PC-3 (cell line): ENCODE measurements around the gene ZNF333. TPM values are rescaled to one million over a fixed set of nuclear protein-coding genes. Genes with fewer than 3 reads are reported as not detected.

Source experiments
- ATAC-seq: fragments of 200-7000 bp; cut with Tn5 transposase; 2 replicates; pipeline ENCODE4 v1.9.1; 2020; ENCODE audit warnings: mild to moderate bottlenecking, moderate library complexity
- BruUV-seq: library from RNA; stranded (reverse); fragments of 400-500 nt; replicated peaks from 2 replicates; lab custom pipeline; 2021; lab: Mats Ljungman, UMichigan
- CTCF ChIA-PET: fragments of 300-600 bp; sonication (Branson Sonifier 250); formaldehyde crosslinking; loops from one replicate; lab custom pipeline; 2022; ENCODE audit warnings: antibody characterized with exemption; lab: Charles Lee
- POLR2A ChIA-PET: fragments of 300-600 bp; sonication (Branson Sonifier 250); formaldehyde crosslinking; loops from one replicate; lab custom pipeline; 2022; ENCODE audit warnings: antibody characterized with exemption; ENCODE audit not compliant: unreplicated experiment; lab: Charles Lee
- DNase-seq: peaks from one replicate; pipeline ENCODE4 v3.0.0-alpha.2; 2015
- H2AFZ ChIP-seq: fragments of 300-600 bp; sonication (generic); 2 replicates; pipeline ENCODE4 v1.6.0; 2016; ENCODE audit warnings: antibody characterized with exemption, low read length
- H3F3A ChIP-seq: fragments of 300-600 bp; sonication (generic); one replicate; pipeline ENCODE4 v1.6.0; 2017; ENCODE audit warnings: antibody characterized with exemption, low read length, control low read depth, mild to moderate bottlenecking; ENCODE audit not compliant: unreplicated experiment
- H3K27ac ChIP-seq: fragments of 300-600 bp; sonication (generic); 2 replicates; pipeline ENCODE4 v1.5.1; 2016; ENCODE audit warnings: mild to moderate bottlenecking, low read length
- H3K27me3 ChIP-seq: fragments of 300-600 bp; sonication (generic); 2 replicates; pipeline ENCODE4 v1.6.1; 2016; ENCODE audit warnings: low read length, mixed read lengths
- H3K36me3 ChIP-seq: fragments of 300-600 bp; sonication (generic); 2 replicates; pipeline ENCODE4 v1.6.1; 2016; ENCODE audit warnings: low read depth, mixed run types, low read length, mixed read lengths
- H3K4me1 ChIP-seq: fragments of 300-600 bp; sonication (generic); 2 replicates; pipeline ENCODE4 v1.5.1; 2016; ENCODE audit warnings: low read length; ENCODE audit not compliant: insufficient read depth
- H3K4me2 ChIP-seq: fragments of 300-600 bp; sonication (generic); 2 replicates; pipeline ENCODE4 v1.6.0; 2016; ENCODE audit warnings: low read length
- H3K4me3 ChIP-seq: fragments of 300-600 bp; sonication (generic); 2 replicates; pipeline ENCODE4 v1.5.1; 2016; ENCODE audit warnings: mild to moderate bottlenecking, low read length, mixed read lengths
- H3K79me2 ChIP-seq: fragments of 300-600 bp; sonication (generic); 2 replicates; pipeline ENCODE4 v1.6.1; 2017; ENCODE audit warnings: low read length, mixed read lengths
- H3K9ac ChIP-seq: fragments of 300-600 bp; sonication (generic); 2 replicates; pipeline ENCODE4 v1.6.0; 2016; ENCODE audit warnings: mild to moderate bottlenecking, low read length
- H3K9me2 ChIP-seq: fragments of 300-600 bp; sonication (generic); replicated peaks from 2 replicates; pipeline ENCODE4 v1.6.1; 2016; ENCODE audit warnings: mixed run types, low read length, mixed read lengths
- H3K9me3 ChIP-seq: fragments of 300-600 bp; sonication (generic); 2 replicates; pipeline ENCODE4 v1.6.1; 2016; ENCODE audit warnings: low read length, mixed read lengths
- H4K20me1 ChIP-seq: fragments of 300-600 bp; sonication (generic); 2 replicates; pipeline ENCODE4 v1.6.1; 2016; ENCODE audit warnings: low read length, mixed read lengths
- CTCF ChIP-seq: fragments of 300-600 bp; sonication (generic); conservative IDR thresholded peaks from 2 replicates; pipeline ENCODE4 v1.5.1; 2017; ENCODE audit warnings: antibody characterized with exemption, low read depth, mild to moderate bottlenecking, low read length
- EZH2 ChIP-seq: fragments of 300-600 bp; sonication (generic); IDR thresholded peaks from one replicate; pipeline ENCODE4 v1.6.1; 2017; ENCODE audit warnings: antibody characterized with exemption, mild to moderate bottlenecking, low read length; ENCODE audit not compliant: unreplicated experiment
- EZH2phosphoT487 ChIP-seq: fragments of 300-600 bp; sonication (generic); IDR thresholded peaks from 2 replicates; pipeline ENCODE4 v1.6.1; 2018; ENCODE audit warnings: mild to moderate bottlenecking, antibody characterized with exemption, low read length, borderline replicate concordance
- intact Hi-C: fragments of 100-400 bp; cut with micrococcal nuclease; formaldehyde crosslinking; loops from 2 replicates; pipeline ENCODE4 v1.9.0; 2023
- total RNA-seq: library from RNA; depleted of rRNA; stranded (reverse); fragments of >200 nt; gene quantifications from 2 replicates; pipeline ENCODE4 v1.2.3, GENCODE V29; 2014

ZNF333 gene
- total RNA-seq, 1 experiment from 2014 or later, result 6.2 TPM

DNA sequence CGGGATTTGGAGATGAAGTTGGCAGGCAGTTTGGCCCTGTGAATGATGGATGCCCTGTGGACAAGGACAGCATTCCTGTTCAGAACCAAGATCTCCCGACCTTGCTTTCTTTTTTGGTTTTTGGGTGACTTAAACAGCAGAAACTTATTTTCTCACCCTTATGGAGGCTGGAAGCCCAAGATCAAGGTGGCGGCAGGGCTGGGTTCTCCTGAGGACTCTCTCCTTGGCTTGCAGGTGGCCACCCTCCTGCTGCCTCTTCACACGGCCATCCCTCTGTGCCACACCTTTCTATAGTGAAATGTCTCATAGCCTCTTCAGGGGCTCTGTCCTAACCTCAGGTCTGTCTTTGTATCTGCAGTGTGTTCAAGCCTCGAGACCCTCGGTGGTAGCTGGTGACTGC, 14.0 kb downstream of the ZNF333 start:
- Histone ChIP-seq H3K4me3 (no peak overlapping the region), H3K4me2 (no peak overlapping the region), H2AFZ (no peak overlapping the region), H3K9me3 (no peaks in the 10 kb centered on the region), H3K9ac (no peak overlapping the region), H3K4me1 (no peaks in the 10 kb centered on the region), H4K20me1 (no peaks in the 10 kb centered on the region), H3K36me3 (peaks cover 20% of the 10 kb centered on the region), H3K27me3 (no peaks in the 10 kb centered on the region), H3K9me2 (no peaks in the 10 kb centered on the region), H3F3A (no peaks in the 10 kb centered on the region), H3K27ac (no peak overlapping the region), H3K79me2 (no peaks in the 10 kb centered on the region)
- POLR2A ChIA-PET, result no interaction called here
- TF ChIP-seq EZH2phosphoT487, result no peak
- no peak for TF ChIP-seq EZH2
- no peak for TF ChIP-seq CTCF
- CTCF ChIA-PET, result no interaction called here
- intact Hi-C loops, result no loop called here
- ATAC-seq, result no peak
- BruUV-seq, result no TSS peak
- no peak for DNase-seq

GRCh38 chr19:14704450-14704849, 14.6 kb downstream of the ZNF333 start:
- Histone ChIP-seq H3K4me1 (no peaks in the 10 kb centered on the region), H3F3A (no peaks in the 10 kb centered on the region), H3K4me3 (no peak overlapping the region), H3K9me3 (no peaks in the 10 kb centered on the region), H3K27me3 (no peaks in the 10 kb centered on the region), H4K20me1 (no peaks in the 10 kb centered on the region), H3K9ac (no peak overlapping the region), H3K79me2 (no peaks in the 10 kb centered on the region), H3K9me2 (no peaks in the 10 kb centered on the region), H3K27ac (no peak overlapping the region), H2AFZ (no peak overlapping the region), H3K36me3 (peaks cover 19% of the 10 kb centered on the region), H3K4me2 (no peak overlapping the region)
- intact Hi-C loops, result no loop called here
- DNase-seq (no peak), ATAC-seq (no peak)
- TF ChIP-seq CTCF (no peak), EZH2 (no peak), EZH2phosphoT487 (no peak)
- ChIA-PET CTCF (no interaction called here), POLR2A (no interaction called here)
- no TSS peak for BruUV-seq

DNA sequence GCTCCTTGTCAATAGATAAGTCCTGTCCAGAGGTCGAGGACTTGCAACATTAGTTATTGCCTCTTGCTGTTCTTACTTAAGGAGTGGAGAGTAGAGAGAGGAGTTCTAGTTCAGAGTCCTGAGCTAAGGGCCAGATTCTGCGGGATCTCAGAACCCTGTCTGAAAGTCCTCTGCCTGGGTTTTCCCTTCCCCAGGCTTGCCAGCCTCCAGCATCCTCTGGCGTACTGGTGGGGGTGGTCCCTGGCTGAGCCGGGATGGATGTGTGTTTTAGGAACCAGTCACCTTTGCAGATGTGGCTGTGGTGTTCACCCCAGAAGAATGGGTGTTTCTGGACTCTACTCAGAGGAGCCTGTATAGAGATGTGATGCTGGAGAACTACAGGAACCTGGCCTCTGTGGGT, 26.0 kb downstream of the ZNF333 start:
- no peaks in the 10 kb centered on the region for H3F3A ChIP-seq
- no peak overlapping the region for H3K4me2 ChIP-seq
- no TSS peak for BruUV-seq
- intact Hi-C loops, result no loop called here
- H3K9me3 ChIP-seq, result peaks cover 32% of the 10 kb centered on the region
- H3K9ac ChIP-seq, result no peak overlapping the region
- CTCF ChIA-PET, result no interaction called here
- H3K79me2 ChIP-seq, result no peaks in the 10 kb centered on the region
- H3K9me2 ChIP-seq, result no peaks in the 10 kb centered on the region
- no peak for DNase-seq
- no peak for ATAC-seq
- no peak for TF ChIP-seq EZH2phosphoT487
- no peak for TF ChIP-seq CTCF
- no peak for TF ChIP-seq EZH2
- no peaks in the 10 kb centered on the region for H4K20me1 ChIP-seq
- H3K36me3 ChIP-seq, result peaks cover 39% of the 10 kb centered on the region
- no peaks in the 10 kb centered on the region for H3K27me3 ChIP-seq
- H3K4me3 ChIP-seq, result no peak overlapping the region
- no peaks in the 10 kb centered on the region for H3K4me1 ChIP-seq
- H2AFZ ChIP-seq, result no peak overlapping the region
- POLR2A ChIA-PET, result no interaction called here
- H3K27ac ChIP-seq, result no peak overlapping the region
